Ovary (tissue), 9 donors: Measurements from ENCODE around the gene CST4. TPM values are rescaled to one million over a fixed set of nuclear protein-coding genes. Genes with fewer than 3 reads are reported as not detected.
"Not testable (repeated sequence)": the region's sequence is repeated elsewhere in the genome, so short reads cannot be mapped to it uniquely, and the experiment has no call there.

ENCODE experiments used
- DNase-seq, 5 donors: peaks; one replicate each; pipeline ENCODE4 v3.0.0-alpha.2; 2019 to 2020
- H3K27ac ChIP-seq, 2 donors: fragments of 200-600 bp; one replicate each; pipeline versions ENCODE4 v1.5.1 to v1.8.0; 2019 to 2022
- H3K27me3 ChIP-seq: fragments of 200-600 bp; one replicate; pipeline ENCODE4 v1.8.0; 2022
- H3K36me3 ChIP-seq: fragments of 200-600 bp; sonication (generic); one replicate; pipeline ENCODE4 v1.5.1; 2019
- H3K4me1 ChIP-seq: one replicate; pipeline ENCODE4 v1.8.1; 2013; ENCODE audit warnings: mild to moderate bottlenecking, moderate library complexity; ENCODE audit not compliant: insufficient read depth
- H3K4me3 ChIP-seq: fragments of 200-600 bp; sonication (generic); one replicate; pipeline ENCODE4 v1.5.1; 2017
- H3K9me3 ChIP-seq, 2 donors: fragments of 200-600 bp in 1 of 2; sonication (generic) in 1 of 2; one replicate each; pipeline versions ENCODE4 v1.5.1 to v1.8.1; 2013 to 2019; ENCODE audit warnings: mild to moderate bottlenecking in 1 of 2, moderate library complexity in 1 of 2
- CTCF ChIP-seq, 3 donors: fragments of 450-650 bp in 2 of 3; fragments of 200-600 bp in 1 of 3; IDR thresholded peaks; one replicate each; pipeline versions ENCODE4 v1.5.1 to v1.8.0; 2016 to 2022; ENCODE audit warnings: antibody characterized with exemption in 3 of 3, mild to moderate bottlenecking in 1 of 3
- EP300 ChIP-seq: sonication (generic); formaldehyde crosslinking; IDR thresholded peaks from one replicate; pipeline ENCODE4 v1.6.1; 2017; ENCODE audit warnings: antibody characterized with exemption
- POLR2A ChIP-seq: fragments of 450-650 bp; IDR thresholded peaks from one replicate; pipeline ENCODE4 v1.6.1; 2017; ENCODE audit warnings: antibody characterized with exemption, mild to moderate bottlenecking, moderate library complexity
- whole genome bisulfite sequencing, 3 donors: extraction: QIAGEN DNeasy Blood & Tissue Kit in 1 of 3; methylation state at CpG; one replicate each; pipeline versions ENCODE4 v1.1.5 to v1.1.7; 2013 to 2017; 5-methylcytosine and 5-hydroxymethylcytosine counted together
- intact Hi-C, 4 donors: fragments of 100-400 bp; cut with DNase I; formaldehyde crosslinking; loops; one replicate each; pipeline versions ENCODE4 v1.11.0 to v1.15.1; 2022 to 2023
- polyA plus RNA-seq, 2 donors: library from polyadenylated mRNA; stranded (reverse); fragments of 200-250 nt in 1 of 2; fragments of 350-450 nt in 1 of 2; fragmentation: Illumina TruSeq in 1 of 2; extraction: RNeasy Lipid Tissue Mini Kit (QIAGEN cat#74804) in 1 of 2; gene quantifications; one replicate each; pipeline ENCODE4 v1.2.3, GENCODE V29; 2013 to 2014
- total RNA-seq, 7 donors: library from RNA; depleted of rRNA in 2 of 7; stranded (reverse); fragments of >200 nt in 2 of 7; fragmentation: NEBNext Ultra II Directional in 3 of 7; extraction: Animal tissue kit (Norgen Biotek cat#: 25700) in 3 of 7; gene quantifications; one replicate each; pipeline versions ENCODE4 v1.1.0 to v1.2.4, GENCODE V29; 2016 to 2023
- donor health status: DM: no; HTN: no; CAD: no; lungs with moderate emphysema.
- donor health status: DM: no; HTN: no; CAD: no.
- donor health status: Bipolar disorder and iron deficiency.
- donor health status: DM: yes; HTN: yes; CAD: no.
- donor health status: DM: no; HTN: no; CAD: no.
- donor health status: DM: yes; HTN: yes; CAD: no.

Gene CST4
- total and polyA plus RNA-seq, 9 donors = not detected

- no peaks in the 10 kb centered on the region for H3K27me3 ChIP-seq
- no peaks in the 10 kb centered on the region for H3K9me3 ChIP-seq
- 32 to 48% (median 32%) methylated on average over 1 of the region's 1 CpG for WGBS, 3 donors
- no peak overlapping the region for H3K27ac ChIP-seq
- no peak for DNase-seq
- intact Hi-C loops = no loop called here
- no peaks in the 10 kb centered on the region for H3K36me3 ChIP-seq
- no peak overlapping the region for H3K4me3 ChIP-seq
- TF ChIP-seq POLR2A = no peak
- TF ChIP-seq CTCF (IDR thresholded peaks at IDR 0.05) = no peak
- TF ChIP-seq EP300 = no peak
- H3K4me1 ChIP-seq = no peaks in the 10 kb centered on the region
Observed at GRCh38 chr20:23721962-23722361, 33.1 kb upstream of the CST4 start.

GRCh38 chr20:23719351-23719750 is 30.5 kb upstream of the CST4 start:
- H3K27ac ChIP-seq, H3K4me3 ChIP-seq, H3K4me1 ChIP-seq, H3K36me3 ChIP-seq, intact Hi-C loops, H3K27me3 ChIP-seq, DNase-seq, H3K9me3 ChIP-seq: not testable (repeated sequence)
- 51 to 56% (median 55%) methylated on average over 9 of the region's 9 CpGs for WGBS, 3 donors

- H3K4me1 ChIP-seq, intact Hi-C loops, H3K36me3 ChIP-seq, H3K4me3 ChIP-seq, H3K9me3 ChIP-seq, DNase-seq, H3K27me3 ChIP-seq, H3K27ac ChIP-seq: not testable (repeated sequence)
Observed at GRCh38 chr20:23711778-23712177, 22.9 kb upstream of the CST4 start.

GRCh38 chr20:23710771-23711170 is 21.9 kb upstream of the CST4 start:
- Histone ChIP-seq H3K27ac (no peak overlapping the region), H3K27me3 (no peaks in the 10 kb centered on the region), H3K4me1 (no peaks in the 10 kb centered on the region), H3K4me3 (no peak overlapping the region), H3K9me3 (no peaks in the 10 kb centered on the region), H3K36me3 (no peaks in the 10 kb centered on the region)
- TF ChIP-seq CTCF (IDR thresholded peaks at IDR 0.05) (no peak), POLR2A (no peak), EP300 (no peak)
- WGBS, 3 donors = 82 to 92% (median 82%) methylated on average over 4 of the region's 4 CpGs
- no peak for DNase-seq
- intact Hi-C loops = no loop called here

GRCh38 chr20:23705895-23706294 is 17.1 kb upstream of the CST4 start:
- WGBS, 3 donors = 92 to 96% (median 94%) methylated on average over 1 of the region's 1 CpG
- H3K27me3 ChIP-seq = no peaks in the 10 kb centered on the region
- H3K9me3 ChIP-seq = no peaks in the 10 kb centered on the region
- H3K36me3 ChIP-seq = no peaks in the 10 kb centered on the region
- TF ChIP-seq EP300 (no peak), POLR2A (no peak), CTCF (IDR thresholded peaks at IDR 0.05) (no peak)
- no peak for DNase-seq
- no peak overlapping the region for H3K27ac ChIP-seq
- no peak overlapping the region for H3K4me3 ChIP-seq
- intact Hi-C loops = no loop called here
- H3K4me1 ChIP-seq = no peaks in the 10 kb centered on the region

GRCh38 chr20:23702021-23702420 is 13.2 kb upstream of the CST4 start:
- H3K27ac ChIP-seq = no peak overlapping the region
- no peaks in the 10 kb centered on the region for H3K4me1 ChIP-seq
- H3K9me3 ChIP-seq = no peaks in the 10 kb centered on the region
- 26 to 42% (median 32%) methylated on average over 4 of the region's 4 CpGs for WGBS, 3 donors
- H3K36me3 ChIP-seq = no peaks in the 10 kb centered on the region
- H3K27me3 ChIP-seq = no peaks in the 10 kb centered on the region
- no peak overlapping the region for H3K4me3 ChIP-seq
- intact Hi-C loops = no loop called here
- no peak for TF ChIP-seq CTCF (IDR thresholded peaks at IDR 0.05)
- no peak for TF ChIP-seq POLR2A
- no peak for TF ChIP-seq EP300
- DNase-seq = no peak
